Common myeloid progenitor, CD34-positive (primary cell): ENCODE measurements around the gene CRYM.
A peak's percentile ranks its signal among the peaks of the same experiment; 100 is the strongest.
"Not testable (repeated sequence)": the region's sequence is repeated elsewhere in the genome, so short reads cannot be mapped to it uniquely, and the experiment has no call there.

Experiments
- CTCF ChIA-PET: fragments of 350-600 bp; sonication (Branson Sonifier 250); formaldehyde crosslinking; loops from one replicate; lab custom pipeline; 2021; ENCODE audit warnings: antibody characterized with exemption; lab: Charles Lee
- POLR2A ChIA-PET: fragments of 350-600 bp; sonication (Branson Sonifier 250); formaldehyde crosslinking; loops from one replicate; lab custom pipeline; 2021; ENCODE audit warnings: antibody characterized with exemption; lab: Charles Lee
- DNase-seq, 3 donors: peaks; one replicate each; pipeline versions ENCODE4 v3.0.0 to v3.0.0-alpha.2; 2013
- H3K27ac ChIP-seq, 2 experiments: 1 replicate in 1 of 2; 2 replicates in 1 of 2; pipeline ENCODE4 v1.7.0; 2013; ENCODE audit warnings: inconsistent platforms in 2 of 2, low read length in 2 of 2, mild to moderate bottlenecking in 2 of 2, low read depth in 1 of 2, moderate library complexity in 1 of 2; ENCODE audit not compliant: severe bottlenecking in 2 of 2, insufficient read depth in 1 of 2, poor library complexity in 1 of 2
- H3K27me3 ChIP-seq, 5 experiments: replicated peaks in 2 of 5; 1 replicate in 3 of 5; 2 replicates in 2 of 5; pipeline versions ENCODE4 v1.6.1 to v1.7.0; 2013; ENCODE audit warnings: low read length in 4 of 5, mild to moderate bottlenecking in 2 of 5, moderate library complexity in 2 of 5, inconsistent platforms in 1 of 5; ENCODE audit not compliant: insufficient read depth in 5 of 5, control insufficient read depth in 4 of 5
- H3K36me3 ChIP-seq, 4 experiments: 1 replicate in 2 of 4; 2 replicates in 2 of 4; pipeline versions ENCODE4 v1.6.1 to v1.7.0; 2013; ENCODE audit warnings: low read length in 3 of 4, control low read depth in 1 of 4, mild to moderate bottlenecking in 1 of 4; ENCODE audit not compliant: control insufficient read depth in 4 of 4, insufficient read depth in 4 of 4
- H3K4me1 ChIP-seq, 4 experiments: 1 replicate in 3 of 4; 2 replicates in 1 of 4; pipeline versions ENCODE4 v1.6.1 to v1.7.1; 2013; ENCODE audit warnings: low read length in 3 of 4, mild to moderate bottlenecking in 3 of 4, control low read depth in 1 of 4, inconsistent platforms in 1 of 4, moderate library complexity in 1 of 4; ENCODE audit not compliant: control insufficient read depth in 4 of 4, insufficient read depth in 4 of 4; ENCODE audit errors: control extremely low read depth in 1 of 4
- H3K4me3 ChIP-seq, 7 experiments: 1 replicate in 4 of 7; 2 replicates in 3 of 7; pipeline versions ENCODE4 v1.5.1 to v1.7.0; 2013; ENCODE audit warnings: mild to moderate bottlenecking in 7 of 7, low read length in 6 of 7, moderate library complexity in 6 of 7, inconsistent platforms in 2 of 7, low read depth in 2 of 7, control low read depth in 1 of 7; ENCODE audit not compliant: insufficient read depth in 4 of 7, control insufficient read depth in 1 of 7; ENCODE audit errors: extremely low read depth in 1 of 7
- H3K9me3 ChIP-seq, 5 experiments: 1 replicate in 4 of 5; 2 replicates in 1 of 5; pipeline versions ENCODE4 v1.6.1 to v1.7.1; 2013; ENCODE audit warnings: low read length in 4 of 5, mild to moderate bottlenecking in 2 of 5, inconsistent platforms in 1 of 5, low read depth in 1 of 5, moderate library complexity in 1 of 5; ENCODE audit not compliant: control insufficient read depth in 4 of 5, insufficient read depth in 2 of 5; ENCODE audit errors: control extremely low read depth in 1 of 5
- WGBS: methylation state at CpG from one replicate; pipeline ENCODE4 v1.1.5; 2013; ENCODE audit not compliant: insufficient coverage; 5-methylcytosine and 5-hydroxymethylcytosine counted together

CRYM gene

DNA sequence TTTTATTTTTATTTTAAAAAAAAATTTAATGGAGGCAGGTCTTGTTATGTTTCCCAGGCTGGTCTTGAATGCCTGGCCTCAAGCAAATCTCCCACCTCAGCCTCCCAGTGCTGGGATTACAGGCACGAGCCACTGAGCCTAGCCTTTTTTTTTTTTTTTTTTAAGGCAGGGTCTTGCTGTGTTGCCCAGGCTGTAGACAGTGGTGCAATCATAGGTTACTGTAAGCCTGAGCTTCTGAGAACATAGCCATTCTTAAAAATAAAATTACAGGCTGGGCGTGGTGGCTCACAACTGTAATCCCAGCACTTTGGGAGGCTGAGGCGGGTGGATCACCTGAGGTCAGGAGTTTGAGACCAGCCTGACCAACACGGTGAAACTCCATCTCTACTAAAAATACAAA is 29.9 kb downstream of the CRYM start:
- H3K4me3 ChIP-seq, H3K27me3 ChIP-seq, H3K36me3 ChIP-seq, H3K9me3 ChIP-seq, POLR2A ChIA-PET, H3K27ac ChIP-seq, CTCF ChIA-PET, H3K4me1 ChIP-seq, DNase-seq: not testable (repeated sequence)
- WGBS = 100% methylated on average over 2 of the region's 4 CpGs

GRCh38 chr16:21244518-21245215 is 33.4 kb downstream of the CRYM start:
- ChIA-PET POLR2A (no interaction called here), CTCF (no interaction called here)
- WGBS = 100% methylated on average over 2 of the region's 7 CpGs
- H3K36me3 ChIP-seq = no peaks in the 10 kb centered on the region
- H3K27ac ChIP-seq = no peak overlapping the region
- peaks cover 0 to 2% (median 0%) of the 10 kb centered on the region in 5 experiments for H3K9me3 ChIP-seq
- DNase-seq = no peak
- peaks cover 0 to 6% (median 1%) of the 10 kb centered on the region in 5 experiments for H3K27me3 ChIP-seq
- no peak overlapping the region for H3K4me3 ChIP-seq
- H3K4me1 ChIP-seq = no peaks in the 10 kb centered on the region

DNA sequence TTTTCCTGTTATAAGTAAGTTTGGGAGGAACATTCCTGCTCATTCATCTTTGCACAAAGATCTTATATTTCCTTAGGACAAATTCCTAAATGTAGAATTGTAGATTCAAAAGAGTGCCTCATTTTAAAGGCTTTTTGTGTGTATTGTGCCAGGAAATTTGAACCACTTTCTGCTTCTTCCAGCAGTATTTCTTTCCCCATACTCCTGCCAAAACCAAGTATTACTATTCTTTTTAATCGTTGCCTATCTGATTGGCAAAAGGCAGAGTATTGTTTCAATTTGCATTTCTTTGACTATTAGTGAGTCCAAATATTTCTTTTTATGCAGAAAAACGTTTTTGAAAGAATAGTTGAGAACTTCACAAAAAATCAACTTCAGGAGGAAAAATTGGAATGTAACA is 35.3 kb downstream of the CRYM start:
- Histone ChIP-seq H3K27me3 (peaks cover 0 to 6% (median 0%) of the 10 kb centered on the region in 5 experiments), H3K4me1 (no peaks in the 10 kb centered on the region), H3K36me3 (no peaks in the 10 kb centered on the region), H3K9me3 (no peaks in the 10 kb centered on the region), H3K27ac (no peak overlapping the region), H3K4me3 (no peak overlapping the region)
- no peak for DNase-seq
- no CpG with 5 or more reads among the region's 2 CpGs for WGBS
- ChIA-PET CTCF (no interaction called here), POLR2A (no interaction called here)

GRCh38 chr16:21239646-21240045 is 38.4 kb downstream of the CRYM start:
- DNase-seq = peak in 1 of 3 donors; percentile 7
- Histone ChIP-seq H3K9me3 (peaks cover 0 to 2% (median 0%) of the 10 kb centered on the region in 5 experiments), H3K4me1 (no peaks in the 10 kb centered on the region), H3K27ac (no peak overlapping the region), H3K4me3 (no peak overlapping the region), H3K27me3 (peaks cover 0 to 6% (median 0%) of the 10 kb centered on the region in 5 experiments), H3K36me3 (no peaks in the 10 kb centered on the region)
- WGBS = no CpG with 5 or more reads among the region's 4 CpGs
- POLR2A ChIA-PET = no interaction called here
- CTCF ChIA-PET = no interaction called here

GRCh38 chr16:21236831-21237230 is 41.3 kb downstream of the CRYM start:
- ChIA-PET CTCF (no interaction called here), POLR2A (interaction anchor here (0.7 kb wide), 1 partner anchor 1435 kb away, joined by 4 read pairs; no protein-coding TSS in a partner anchor)
- H3K9me3 ChIP-seq = peaks cover 0 to 2% (median 0%) of the 10 kb centered on the region in 5 experiments
- no peaks in the 10 kb centered on the region for H3K36me3 ChIP-seq
- 87% methylated on average over 4 of the region's 5 CpGs for WGBS
- H3K27me3 ChIP-seq = peaks cover 0 to 3% (median 0%) of the 10 kb centered on the region in 5 experiments
- H3K4me1 ChIP-seq = no peaks in the 10 kb centered on the region
- H3K4me3 ChIP-seq = no peak overlapping the region
- DNase-seq = no peak
- H3K27ac ChIP-seq = no peak overlapping the region

- Histone ChIP-seq H3K36me3 (no peaks in the 10 kb centered on the region), H3K27ac (no peak overlapping the region), H3K4me1 (no peaks in the 10 kb centered on the region), H3K27me3 (peaks cover 0 to 5% (median 0%) of the 10 kb centered on the region in 5 experiments), H3K9me3 (peaks cover 0 to 2% (median 0%) of the 10 kb centered on the region in 5 experiments), H3K4me3 (no peak overlapping the region)
- DNase-seq = no peak
- 85% methylated on average over 3 of the region's 3 CpGs for WGBS
- POLR2A ChIA-PET = no interaction called here
- CTCF ChIA-PET = no interaction called here
Observed at GRCh38 chr16:21235199-21235585, 42.9 kb downstream of the CRYM start.

- no peak for DNase-seq
- CTCF ChIA-PET = no interaction called here
- WGBS = 97% methylated on average over 8 of the region's 11 CpGs
- peaks cover 0 to 5% (median 2%) of the 10 kb centered on the region in 5 experiments for H3K27me3 ChIP-seq
- H3K9me3 ChIP-seq = peaks cover 0 to 2% (median 0%) of the 10 kb centered on the region in 5 experiments
- H3K4me1 ChIP-seq = no peaks in the 10 kb centered on the region
- H3K4me3 ChIP-seq = no peak within 1 kb of the TSS
- H3K36me3 ChIP-seq = no peaks in the 10 kb centered on the region
- POLR2A ChIA-PET = no interaction called here
- H3K27ac ChIP-seq = no peak within 1 kb of the TSS
Observed at GRCh38 chr16:21233521-21234150, 44.5 kb downstream of the CRYM start, which contains the start of gene ANKS4B. ANKS4B (plus strand) TSS chr16:21233699; CDS start chr16:21233738, 39 bp downstream.
